Measurements from ENCODE around the gene PRELP. TPM values are rescaled to one million over a fixed set of nuclear protein-coding genes. Genes with fewer than 3 reads are reported as not detected.

Gene PRELP
- total and polyA plus RNA-seq, 9 of the 15 experiments (the other 6 are each of a cell fraction or from before 2014, with no cell fraction given) = 0.04 TPM; not detected in 8

GRCh38 chr1:203526130-203526529 lies 50.5 kb downstream of the PRELP start (continued):
- TF ChIP-seq ZNF655 (CRISPR knock-in tag; IDR thresholded peaks at IDR 0.05) = no peak
- TF ChIP-seq ZNF717 (CRISPR knock-in tag; IDR thresholded peaks at IDR 0.05) = no peak

GRCh38 chr1:203526572-203526971 lies 51.0 kb downstream of the PRELP start:
- Histone ChIP-seq H3K79me2 (ENCODE audit: control insufficient read depth, insufficient read depth, low read length) (no peaks in the 10 kb centered on the region), H2AFZ (ENCODE audit: low read depth, low read length) (no peak overlapping the region), H3K9me1 (ENCODE audit: control insufficient read depth, insufficient read depth, low read length) (no peaks in the 10 kb centered on the region), H3K4me3 (no peak overlapping the region), H4K20me1 (replicated peaks; ENCODE audit: control insufficient read depth, insufficient read depth, low read length) (peaks cover 10% of the 10 kb centered on the region; the same call in 1 of the 2 replicates), H3K36me3 (ENCODE audit: control insufficient read depth, insufficient read depth, low read length) (no peaks in the 10 kb centered on the region), H3K27me3 (ENCODE audit: control insufficient read depth in 2 of 2, insufficient read depth in 2 of 2, low read length in 2 of 2) (peaks cover 32 to 77% of the 10 kb centered on the region in 2 experiments), H3K4me1 (replicated peaks in 1 of 2; ENCODE audit: control insufficient read depth in 2 of 2, insufficient read depth in 2 of 2, low read length in 2 of 2) (no peaks in the 10 kb centered on the region), H3K27ac (ENCODE audit: extremely low read depth, low read depth, low read length) (no peak overlapping the region), H3K4me2 (ENCODE audit: insufficient read depth, low read length) (no peak overlapping the region), H3K9ac (ENCODE audit: insufficient read depth in 1 of 2, low read depth in 2 of 2, low read length in 2 of 2) (no peak overlapping the region), H3K9me3 (replicated peaks; ENCODE audit: control insufficient read depth, insufficient read depth, low read depth, low read length) (no peaks in the 10 kb centered on the region)
- 4% methylated on average over 6 of the region's 6 CpGs for WGBS (ENCODE audit: insufficient coverage, low coverage, missing lambda C conversion rate)
- no peak for FAIRE-seq
- ChIA-PET POLR2A (interaction anchor here (0.8 to 1.0 kb wide), 3 partner anchors 8 to 155 kb away, joined by 3 read pairs; no protein-coding TSS in a partner anchor), CTCF (ENCODE audit: low intra/inter-chr PET ratio) (no interaction called here)
- intact Hi-C loops (cut with micrococcal nuclease) = no loop called here
- no peak for ATAC-seq
- in situ Hi-C loops (cut with MboI) = loop anchor here (5.0 kb wide), 1 partner anchor 81 kb away; no protein-coding TSS in a partner anchor
- BruUV-seq (replicated peaks) = no TSS peak
- no peak for DNase-seq (ENCODE audit: extremely low read depth in 1 of 4, low spot score in 3 of 4)
- TF ChIP-seq ATF6 (CRISPR knock-in tag; IDR thresholded peaks at IDR 0.05) = no peak
- no peak for TF ChIP-seq TFAP4 (CRISPR knock-in tag; IDR thresholded peaks at IDR 0.05; ENCODE audit: borderline replicate concordance)
- no peak for TF ChIP-seq IRF1 (CRISPR knock-in tag; IDR thresholded peaks at IDR 0.05; ENCODE audit: borderline replicate concordance)
- no peak for TF ChIP-seq ZBTB2 (IDR thresholded peaks at IDR 0.05)
- TF ChIP-seq MBD1 (CRISPR knock-in tag; IDR thresholded peaks at IDR 0.05) = no peak
- no peak for TF ChIP-seq L3MBTL2 (IDR thresholded peaks at IDR 0.05)
- TF ChIP-seq USF2 (CRISPR knock-in tag; IDR thresholded peaks at IDR 0.05) = no peak
- TF ChIP-seq ZNF583 (CRISPR knock-in tag; IDR thresholded peaks at IDR 0.05) = no peak
